IMR-90 (cell line): ENCODE measurements around the gene TRAPPC2L. TPM values are rescaled to one million over a fixed set of nuclear protein-coding genes. Genes with fewer than 3 reads are reported as not detected.

Experiments
- ATAC-seq: fragments of 200-7000 bp; cut with Tn5 transposase; 2 replicates; pipeline ENCODE4 v1.9.1; 2020; ENCODE audit warnings: low read depth, mild to moderate bottlenecking, moderate library complexity
- BruUV-seq: library from RNA; stranded (reverse); fragments of 400-500 nt; replicated peaks from 2 replicates; lab custom pipeline; 2021; lab: Mats Ljungman, UMichigan
- CTCF ChIA-PET: fragments of 300-600 bp; formaldehyde crosslinking; extraction: SDS; loops from one replicate; lab custom pipeline; 2021; ENCODE audit warnings: antibody characterized with exemption; lab: Yijun Ruan, JAX
- POLR2A ChIA-PET: fragments of 300-600 bp; sonication (Branson Sonifier 250); formaldehyde crosslinking; loops from one replicate; lab custom pipeline; 2022; ENCODE audit warnings: antibody characterized with exemption; ENCODE audit not compliant: unreplicated experiment; lab: Charles Lee
- DNase-seq: peaks from one replicate; pipeline ENCODE4 v3.0.0; 2013
- H2AFZ ChIP-seq: replicated peaks from 2 replicates; pipeline ENCODE3; 2013; ENCODE audit warnings: low read length, mild to moderate bottlenecking; ENCODE audit not compliant: poor library complexity
- H2AK5ac ChIP-seq: 2 replicates; pipeline ENCODE4 v1.6.1; 2013; ENCODE audit warnings: low read depth, low read length, inconsistent platforms
- H2AK9ac ChIP-seq: replicated peaks from 2 replicates; pipeline ENCODE3; 2013; ENCODE audit warnings: mild to moderate bottlenecking, low read depth, low read length, moderate library complexity; ENCODE audit not compliant: poor library complexity
- H2BK120ac ChIP-seq: 2 replicates; pipeline ENCODE4 v1.6.1; 2013; ENCODE audit warnings: low read depth, low read length, inconsistent platforms
- H2BK15ac ChIP-seq: 3 replicates; pipeline ENCODE4 v1.6.1; 2013; ENCODE audit warnings: low read depth, low read length, inconsistent platforms
- H2BK20ac ChIP-seq: 2 replicates; pipeline ENCODE4 v1.6.1; 2013; ENCODE audit warnings: low read depth, mild to moderate bottlenecking, inconsistent platforms, low read length, moderate library complexity
- H2BK5ac ChIP-seq: 2 replicates; pipeline ENCODE4 v1.6.1; 2013; ENCODE audit warnings: mild to moderate bottlenecking, low read depth, low read length, inconsistent platforms; ENCODE audit not compliant: poor library complexity, severe bottlenecking
- H3K14ac ChIP-seq: replicated peaks from 2 replicates; pipeline ENCODE4 v1.6.1; 2013; ENCODE audit warnings: low read depth, low read length, inconsistent platforms
- H3K18ac ChIP-seq: 2 replicates; pipeline ENCODE4 v1.6.1; 2013; ENCODE audit warnings: low read depth, low read length, control low read depth
- H3K23ac ChIP-seq: 2 replicates; pipeline ENCODE4 v1.6.1; 2013; ENCODE audit warnings: low read depth, low read length, inconsistent platforms
- H3K27ac ChIP-seq: 2 replicates; pipeline ENCODE4 v1.5.1; 2013; ENCODE audit warnings: mild to moderate bottlenecking, control low read depth, low read length; ENCODE audit not compliant: insufficient read depth
- H3K27me3 ChIP-seq: 2 replicates; pipeline ENCODE4 v1.6.1; 2013; ENCODE audit warnings: low read length; ENCODE audit not compliant: control insufficient read depth, insufficient read depth
- H3K36me3 ChIP-seq: 2 replicates; pipeline ENCODE4 v1.6.1; 2013; ENCODE audit warnings: low read length, mixed read lengths; ENCODE audit not compliant: control insufficient read depth, insufficient read depth
- H3K4ac ChIP-seq: 2 replicates; pipeline ENCODE4 v1.6.1; 2013; ENCODE audit warnings: low read depth, low read length, inconsistent platforms
- H3K4me1 ChIP-seq: 2 replicates; pipeline ENCODE4 v1.6.1; 2013; ENCODE audit warnings: low read length, mixed read lengths; ENCODE audit not compliant: control insufficient read depth, insufficient read depth
- H3K4me2 ChIP-seq: 2 replicates; pipeline ENCODE4 v1.6.1; 2013; ENCODE audit warnings: low read depth, mild to moderate bottlenecking, control low read depth, low read length, moderate library complexity
- H3K4me3 ChIP-seq: 2 replicates; pipeline ENCODE4 v1.5.1; 2013; ENCODE audit warnings: low read depth, mild to moderate bottlenecking, control low read depth, low read length, moderate library complexity; ENCODE audit not compliant: insufficient read depth
- H3K56ac ChIP-seq: 2 replicates; pipeline ENCODE4 v1.6.1; 2013; ENCODE audit warnings: low read length, inconsistent platforms; ENCODE audit not compliant: insufficient read depth; ENCODE audit errors: extremely low read depth
- H3K79me1 ChIP-seq, 2 experiments: 2 replicates each; pipeline ENCODE4 v1.6.1; 2013; ENCODE audit warnings: low read length in 2 of 2, inconsistent platforms in 1 of 2, low read depth in 1 of 2
- H3K9ac ChIP-seq: 2 replicates; pipeline ENCODE4 v1.6.1; 2013; ENCODE audit warnings: low read depth, low read length, control low read depth
- H3K9me1 ChIP-seq: 2 replicates; pipeline ENCODE4 v1.6.1; 2013; ENCODE audit warnings: low read length, inconsistent platforms; ENCODE audit not compliant: insufficient read depth
- H3K9me3 ChIP-seq: 2 replicates; pipeline ENCODE4 v1.6.1; 2013; ENCODE audit warnings: low read length; ENCODE audit not compliant: control insufficient read depth, insufficient read depth
- H4K20me1 ChIP-seq: 2 replicates; pipeline ENCODE4 v1.6.1; 2013; ENCODE audit warnings: low read length, inconsistent platforms; ENCODE audit not compliant: insufficient read depth
- H4K5ac ChIP-seq: 2 replicates; pipeline ENCODE4 v1.6.1; 2013; ENCODE audit warnings: mild to moderate bottlenecking, low read depth, low read length, control low read depth
- H4K8ac ChIP-seq, 2 experiments: 2 replicates each; pipeline ENCODE4 v1.6.1; 2013; ENCODE audit warnings: low read depth in 2 of 2, low read length in 2 of 2, control low read depth in 1 of 2, inconsistent platforms in 1 of 2
- H4K91ac ChIP-seq: 2 replicates; pipeline ENCODE4 v1.6.1; 2013; ENCODE audit warnings: low read depth, low read length, inconsistent platforms; ENCODE audit not compliant: insufficient read depth
- CEBPB ChIP-seq: IDR thresholded peaks from 2 replicates; pipeline ENCODE4 v1.6.1; 2012; ENCODE audit warnings: low read depth, low read length, improper control_type of control experiment
- CHD1 ChIP-seq: IDR thresholded peaks from 2 replicates; pipeline ENCODE4 v1.6.1; 2012; ENCODE audit warnings: low read depth, low read length, improper control_type of control experiment
- FOS ChIP-seq: fragments of 150-350 bp; IDR thresholded peaks from 2 replicates; pipeline ENCODE4 v1.6.1; 2016; ENCODE audit warnings: low read depth, low read length
- MAFK ChIP-seq: IDR thresholded peaks from 2 replicates; pipeline ENCODE4 v1.6.1; 2012; ENCODE audit warnings: low read depth, low read length, improper control_type of control experiment
- MAZ ChIP-seq: IDR thresholded peaks from 2 replicates; pipeline ENCODE4 v1.6.1; 2012; ENCODE audit warnings: low read depth, mild to moderate bottlenecking, low read length, improper control_type of control experiment, moderate library complexity, borderline replicate concordance
- MXI1 ChIP-seq: IDR thresholded peaks from 2 replicates; pipeline ENCODE4 v1.6.1; 2012; ENCODE audit warnings: low read depth, mild to moderate bottlenecking, low read length, moderate library complexity, borderline replicate concordance
- NFE2L2 ChIP-seq: fragments of 150-350 bp; IDR thresholded peaks from 2 replicates; pipeline ENCODE4 v1.6.1; 2016; ENCODE audit warnings: low read depth, mild to moderate bottlenecking, low read length
- RAD21 ChIP-seq: IDR thresholded peaks from 2 replicates; pipeline ENCODE4 v1.6.1; 2012; ENCODE audit warnings: low read length, improper control_type of control experiment
- RCOR1 ChIP-seq: IDR thresholded peaks from 2 replicates; pipeline ENCODE4 v1.6.1; 2012; ENCODE audit warnings: mild to moderate bottlenecking, low read length, improper control_type of control experiment; ENCODE audit not compliant: insufficient replicate concordance
- RFX5 ChIP-seq: IDR thresholded peaks from 2 replicates; pipeline ENCODE4 v1.8.0; 2012; ENCODE audit warnings: low read depth, mild to moderate bottlenecking, low read length, moderate library complexity
- SMC3 ChIP-seq: fragments of 150-350 bp; IDR thresholded peaks from 2 replicates; pipeline ENCODE4 v1.6.1; 2016; ENCODE audit warnings: low read depth, mild to moderate bottlenecking, antibody characterized with exemption, low read length, moderate library complexity
- WGBS, 2 experiments: methylation state at CpG; one replicate each; pipeline versions ENCODE4 v1.1.5 to v1.1.7; 2013; ENCODE audit warnings: missing lambda C conversion rate in 2 of 2; ENCODE audit not compliant: insufficient read length in 1 of 2; ENCODE audit errors: extremely low coverage in 2 of 2; 5-methylcytosine and 5-hydroxymethylcytosine counted together
- dilution Hi-C: fragments of 300-500 bp; cut with HindIII; formaldehyde crosslinking; loops from one replicate; pipeline ENCODE4 v1.14.3; 2018; ENCODE audit warnings: low sequenced_read_pairs; ENCODE audit not compliant: unreplicated experiment
- in situ Hi-C: fragments of 300-500 bp; cut with MboI; formaldehyde crosslinking; loops from 3 replicates; pipeline ENCODE4 v1.14.3; 2019; ENCODE audit warnings: low sequenced_read_pairs, inconsistent platforms, mixed read lengths
- intact Hi-C: fragments of 100-400 bp; cut with micrococcal nuclease; formaldehyde crosslinking; loops from 2 replicates; pipeline ENCODE4 v1.10.0; 2022
- polyA plus RNA-seq, 3 experiments: library from polyadenylated mRNA; depleted of rRNA; stranded (reverse); fragments of >200 nt; gene quantifications; 2 replicates each; pipeline ENCODE4 v1.2.3, GENCODE V29; 2012; ENCODE audit warnings: low replicate concordance in 1 of 3
- total RNA-seq: library from RNA; depleted of rRNA; stranded (reverse); fragments of >200 nt; gene quantifications from 2 replicates; pipeline ENCODE4 v1.2.3, GENCODE V29; 2012
- TF ChIP-seq, protein P1 (sequence below): conservative IDR thresholded peaks from 2 replicates; pipeline ENCODE4 v1.5.1; 2012; ENCODE audit warnings: mild to moderate bottlenecking, low read depth, low read length, improper control_type of control experiment
- TF ChIP-seq, protein P2 (sequence below): fragments of 150-350 bp; IDR thresholded peaks from 2 replicates; pipeline ENCODE4 v1.6.1; 2016; ENCODE audit warnings: low read depth, mild to moderate bottlenecking, low read length, moderate library complexity, borderline replicate concordance

The TRAPPC2L gene
- total and polyA plus RNA-seq, 2 of the 4 experiments (the other 2 are of a cell fraction) = 102 to 109 TPM

DNA sequence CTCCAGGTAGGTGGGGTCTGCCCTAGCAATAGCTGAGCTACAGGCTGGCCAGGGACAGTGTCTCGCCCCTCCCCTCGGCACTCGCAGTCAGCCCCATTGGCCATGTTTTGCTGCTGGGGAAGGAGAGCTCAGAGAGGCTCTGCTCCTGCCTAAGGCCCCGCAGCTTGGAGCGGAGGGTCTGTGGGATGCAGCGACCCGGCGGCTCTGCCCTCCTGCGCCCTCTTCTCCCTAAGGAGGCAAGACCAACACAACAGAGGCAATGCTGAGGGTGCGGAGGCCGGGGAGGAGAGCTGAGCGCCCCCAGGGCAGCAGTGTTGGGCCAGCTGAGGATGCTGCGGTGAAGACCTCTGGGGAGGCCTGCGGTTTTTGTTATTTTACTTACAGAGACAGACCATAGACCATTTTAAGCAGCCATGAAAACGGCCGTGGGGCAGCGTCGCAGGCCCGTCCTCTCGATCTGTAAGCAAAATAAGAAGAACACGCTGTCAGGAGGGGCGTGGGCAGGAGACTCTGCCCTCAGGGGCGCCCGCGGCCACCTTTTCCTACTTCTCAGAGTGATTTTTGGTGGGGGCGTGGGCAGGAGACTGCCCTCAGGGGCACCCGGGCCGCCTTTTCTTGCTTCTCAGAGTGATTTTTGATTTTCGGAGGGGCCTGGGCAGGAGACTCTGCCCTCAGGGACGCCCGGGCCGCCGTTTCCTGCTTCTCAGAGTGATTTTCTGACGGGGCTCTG, 40.9 kb downstream of the TRAPPC2L start:
- dilution Hi-C loops (no loop called here), intact Hi-C loops (no loop called here), in situ Hi-C loops (no loop called here)
- no peak overlapping the region for H3K18ac ChIP-seq
- H3K23ac ChIP-seq = no peak overlapping the region
- no peaks in the 10 kb centered on the region for H4K20me1 ChIP-seq
- no peak overlapping the region for H3K14ac ChIP-seq
- H3K4me1 ChIP-seq = no peaks in the 10 kb centered on the region
- H3K27me3 ChIP-seq = peaks cover 23% of the 10 kb centered on the region; the same call in 1 of the 2 replicates
- H3K9ac ChIP-seq = no peak overlapping the region
- no peak overlapping the region for H2BK120ac ChIP-seq
- no peak overlapping the region for H3K4me2 ChIP-seq
- H3K56ac ChIP-seq = no peak overlapping the region
- no peak overlapping the region for H3K4me3 ChIP-seq
- H3K79me1 ChIP-seq = no peaks in the 10 kb centered on the region
- no peak overlapping the region for H2AK9ac ChIP-seq
- H4K91ac ChIP-seq = no peak overlapping the region
- H3K9me3 ChIP-seq = no peaks in the 10 kb centered on the region
- H4K8ac ChIP-seq = no peak overlapping the region
- no CpG with 5 or more reads among the region's 34 CpGs for WGBS, 2 experiments
- no peak overlapping the region for H2AFZ ChIP-seq
- H3K4ac ChIP-seq = no peak overlapping the region
- no peaks in the 10 kb centered on the region for H3K9me1 ChIP-seq
- H4K5ac ChIP-seq = no peak overlapping the region
- ATAC-seq = no peak
- H2BK15ac ChIP-seq = no peak overlapping the region
- H3K36me3 ChIP-seq = no peaks in the 10 kb centered on the region
- DNase-seq = no peak
- no TSS peak for BruUV-seq
- H2BK20ac ChIP-seq = no peak overlapping the region
- H3K27ac ChIP-seq = no peak overlapping the region
- H2AK5ac ChIP-seq = no peak overlapping the region
- ChIA-PET CTCF (no interaction called here), POLR2A (no interaction called here)
- H2BK5ac ChIP-seq = no peak overlapping the region
- TF ChIP-seq NFE2L2 = no peak
- TF ChIP-seq MXI1 = no peak
- no peak for TF ChIP-seq MAZ
- TF ChIP-seq, protein P1, sequence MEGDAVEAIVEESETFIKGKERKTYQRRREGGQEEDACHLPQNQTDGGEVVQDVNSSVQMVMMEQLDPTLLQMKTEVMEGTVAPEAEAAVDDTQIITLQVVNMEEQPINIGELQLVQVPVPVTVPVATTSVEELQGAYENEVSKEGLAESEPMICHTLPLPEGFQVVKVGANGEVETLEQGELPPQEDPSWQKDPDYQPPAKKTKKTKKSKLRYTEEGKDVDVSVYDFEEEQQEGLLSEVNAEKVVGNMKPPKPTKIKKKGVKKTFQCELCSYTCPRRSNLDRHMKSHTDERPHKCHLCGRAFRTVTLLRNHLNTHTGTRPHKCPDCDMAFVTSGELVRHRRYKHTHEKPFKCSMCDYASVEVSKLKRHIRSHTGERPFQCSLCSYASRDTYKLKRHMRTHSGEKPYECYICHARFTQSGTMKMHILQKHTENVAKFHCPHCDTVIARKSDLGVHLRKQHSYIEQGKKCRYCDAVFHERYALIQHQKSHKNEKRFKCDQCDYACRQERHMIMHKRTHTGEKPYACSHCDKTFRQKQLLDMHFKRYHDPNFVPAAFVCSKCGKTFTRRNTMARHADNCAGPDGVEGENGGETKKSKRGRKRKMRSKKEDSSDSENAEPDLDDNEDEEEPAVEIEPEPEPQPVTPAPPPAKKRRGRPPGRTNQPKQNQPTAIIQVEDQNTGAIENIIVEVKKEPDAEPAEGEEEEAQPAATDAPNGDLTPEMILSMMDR = no peak
- TF ChIP-seq, protein P2, sequence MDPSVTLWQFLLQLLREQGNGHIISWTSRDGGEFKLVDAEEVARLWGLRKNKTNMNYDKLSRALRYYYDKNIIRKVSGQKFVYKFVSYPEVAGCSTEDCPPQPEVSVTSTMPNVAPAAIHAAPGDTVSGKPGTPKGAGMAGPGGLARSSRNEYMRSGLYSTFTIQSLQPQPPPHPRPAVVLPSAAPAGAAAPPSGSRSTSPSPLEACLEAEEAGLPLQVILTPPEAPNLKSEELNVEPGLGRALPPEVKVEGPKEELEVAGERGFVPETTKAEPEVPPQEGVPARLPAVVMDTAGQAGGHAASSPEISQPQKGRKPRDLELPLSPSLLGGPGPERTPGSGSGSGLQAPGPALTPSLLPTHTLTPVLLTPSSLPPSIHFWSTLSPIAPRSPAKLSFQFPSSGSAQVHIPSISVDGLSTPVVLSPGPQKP = no peak
- no peak for TF ChIP-seq MAFK
- TF ChIP-seq CHD1 = no peak
- no peak for TF ChIP-seq FOS
- TF ChIP-seq CEBPB = no peak
- TF ChIP-seq SMC3 = no peak
- TF ChIP-seq RAD21 = no peak
- TF ChIP-seq RFX5 = no peak
- no peak for TF ChIP-seq RCOR1
